Ectodermal cell (in vitro differentiated cells): Measurements from ENCODE around the gene ENO1.
"Not testable (repeated sequence)": the region's sequence is repeated elsewhere in the genome, so short reads cannot be mapped to it uniquely, and the experiment has no call there.

ENCODE experiments used
- H3K27ac ChIP-seq: 2 replicates; pipeline ENCODE4 v1.7.0; 2013; ENCODE audit warnings: mild to moderate bottlenecking, low read depth, low read length; ENCODE audit not compliant: insufficient read depth, poor library complexity, severe bottlenecking
- H3K27me3 ChIP-seq: 2 replicates; pipeline ENCODE4 v1.7.0; 2013; ENCODE audit warnings: mild to moderate bottlenecking, low read length; ENCODE audit not compliant: insufficient read depth, control insufficient read depth, poor library complexity, severe bottlenecking
- H3K36me3 ChIP-seq: one replicate; pipeline ENCODE4 v1.7.0; 2013; ENCODE audit warnings: low read length; ENCODE audit not compliant: control insufficient read depth, insufficient read depth
- H3K4me1 ChIP-seq: one replicate; pipeline ENCODE4 v1.7.0; 2013; ENCODE audit warnings: low read length; ENCODE audit not compliant: control insufficient read depth, insufficient read depth
- H3K4me3 ChIP-seq: 2 replicates; pipeline ENCODE4 v1.7.0; 2013; ENCODE audit warnings: low read depth, low read length, control low read depth; ENCODE audit not compliant: insufficient read depth
- H3K9me3 ChIP-seq: 2 replicates; pipeline ENCODE4 v1.7.0; 2013; ENCODE audit warnings: mild to moderate bottlenecking, low read length, moderate library complexity; ENCODE audit not compliant: control insufficient read depth
- WGBS, 2 experiments: methylation state at CpG; one replicate each; pipeline ENCODE4 v1.1.7; 2013; ENCODE audit warnings: missing lambda C conversion rate in 2 of 2; 5-methylcytosine and 5-hydroxymethylcytosine counted together

ENO1 gene

DNA sequence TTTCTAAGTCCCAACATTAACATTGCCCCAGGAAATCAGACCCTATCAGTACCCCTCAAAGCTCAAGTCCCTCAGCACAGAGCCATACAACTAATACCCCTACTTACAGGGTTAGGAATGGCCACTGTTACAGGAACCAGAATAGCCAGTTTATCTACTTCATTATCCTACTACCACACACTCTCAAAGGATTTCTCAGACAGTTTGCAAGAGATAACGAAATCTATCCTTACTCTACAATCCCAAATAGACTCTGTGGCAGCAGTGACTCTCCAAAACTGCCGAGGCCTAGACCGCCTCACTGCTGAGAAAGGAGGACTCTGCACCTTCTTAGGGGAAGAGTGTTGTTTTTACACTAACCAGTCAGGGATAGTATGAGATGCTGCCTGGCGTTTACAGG is 19.0 kb upstream of the ENO1 start:
- H3K36me3 ChIP-seq, H3K4me1 ChIP-seq, H3K27ac ChIP-seq, H3K27me3 ChIP-seq, H3K4me3 ChIP-seq, H3K9me3 ChIP-seq: not testable (repeated sequence)
- 92 to 96% methylated on average over 4 of the region's 4 CpGs for WGBS, 2 experiments

DNA sequence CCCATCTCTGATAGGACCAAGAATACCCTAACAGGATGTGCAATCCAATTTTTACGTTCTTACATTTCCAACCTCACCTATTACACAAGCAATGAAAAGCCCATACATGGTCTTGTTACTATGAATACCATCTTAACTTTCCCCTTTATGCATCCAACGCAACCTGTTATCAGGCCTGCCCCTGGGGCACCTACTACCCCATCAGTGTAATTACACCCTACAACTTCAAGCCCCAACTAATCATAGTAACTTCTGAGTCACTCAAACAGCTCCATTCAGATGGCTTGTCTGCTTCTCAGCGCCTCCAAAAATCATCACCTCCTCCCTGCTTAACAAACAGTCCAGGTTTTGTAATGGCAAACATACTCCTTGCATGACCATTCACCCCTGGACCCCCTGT is 18.3 kb upstream of the ENO1 start:
- not testable (repeated sequence) for H3K27me3 ChIP-seq, H3K9me3 ChIP-seq, H3K27ac ChIP-seq, H3K4me1 ChIP-seq, H3K36me3 ChIP-seq, H3K4me3 ChIP-seq
- 81 to 84% methylated on average over 3 of the region's 3 CpGs for WGBS, 2 experiments

DNA sequence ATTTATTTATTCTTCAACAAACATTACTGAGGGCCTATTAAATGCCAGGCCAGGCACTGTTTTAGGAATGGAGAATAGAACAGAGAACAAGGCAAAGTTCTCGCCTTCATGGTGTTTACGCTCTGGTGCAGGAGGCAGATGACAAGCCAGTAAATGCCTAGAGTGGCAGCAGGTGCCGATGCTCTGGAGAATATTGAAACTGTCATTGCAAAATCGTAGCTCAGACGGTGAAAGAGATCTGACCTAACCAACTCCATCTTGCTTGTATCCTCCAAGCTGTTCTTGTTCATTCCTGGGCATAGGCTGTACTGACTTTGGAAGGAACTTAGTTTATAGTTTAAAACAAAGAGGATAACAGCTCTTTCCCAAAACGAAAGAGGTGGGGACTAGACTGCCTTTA is 13.5 kb upstream of the ENO1 start:
- Histone ChIP-seq H3K36me3 (no peaks in the 10 kb centered on the region), H3K27me3 (no peaks in the 10 kb centered on the region), H3K4me1 (no peaks in the 10 kb centered on the region), H3K27ac (no peak overlapping the region), H3K4me3 (no peak overlapping the region), H3K9me3 (no peaks in the 10 kb centered on the region)
- WGBS, 2 experiments: 95 to 97% methylated on average over 6 of the region's 6 CpGs

DNA sequence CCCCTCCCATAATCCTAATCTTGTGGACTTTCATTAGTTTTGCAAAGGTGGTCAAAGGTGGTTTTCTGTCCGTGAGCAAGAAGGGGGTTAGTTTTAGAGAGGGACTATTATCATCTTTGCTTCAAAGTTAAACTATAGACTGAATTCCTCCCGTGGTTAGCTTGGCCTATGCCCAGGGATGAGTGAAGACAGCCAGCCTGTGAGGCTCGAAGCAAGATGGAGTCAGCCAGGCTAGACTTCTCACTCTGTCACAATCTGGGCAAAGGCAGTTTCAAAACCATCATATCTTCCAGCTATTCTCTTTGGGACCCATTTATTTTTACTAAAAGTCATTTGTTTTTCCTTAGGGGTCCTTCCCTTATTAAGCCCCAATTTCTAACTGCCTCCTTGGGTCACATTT is 12.9 kb upstream of the ENO1 start:
- H3K4me1 ChIP-seq: peaks cover 3% of the 10 kb centered on the region
- 87 to 96% methylated on average over 2 to 3 of the region's 3 CpGs for WGBS, 2 experiments

DNA sequence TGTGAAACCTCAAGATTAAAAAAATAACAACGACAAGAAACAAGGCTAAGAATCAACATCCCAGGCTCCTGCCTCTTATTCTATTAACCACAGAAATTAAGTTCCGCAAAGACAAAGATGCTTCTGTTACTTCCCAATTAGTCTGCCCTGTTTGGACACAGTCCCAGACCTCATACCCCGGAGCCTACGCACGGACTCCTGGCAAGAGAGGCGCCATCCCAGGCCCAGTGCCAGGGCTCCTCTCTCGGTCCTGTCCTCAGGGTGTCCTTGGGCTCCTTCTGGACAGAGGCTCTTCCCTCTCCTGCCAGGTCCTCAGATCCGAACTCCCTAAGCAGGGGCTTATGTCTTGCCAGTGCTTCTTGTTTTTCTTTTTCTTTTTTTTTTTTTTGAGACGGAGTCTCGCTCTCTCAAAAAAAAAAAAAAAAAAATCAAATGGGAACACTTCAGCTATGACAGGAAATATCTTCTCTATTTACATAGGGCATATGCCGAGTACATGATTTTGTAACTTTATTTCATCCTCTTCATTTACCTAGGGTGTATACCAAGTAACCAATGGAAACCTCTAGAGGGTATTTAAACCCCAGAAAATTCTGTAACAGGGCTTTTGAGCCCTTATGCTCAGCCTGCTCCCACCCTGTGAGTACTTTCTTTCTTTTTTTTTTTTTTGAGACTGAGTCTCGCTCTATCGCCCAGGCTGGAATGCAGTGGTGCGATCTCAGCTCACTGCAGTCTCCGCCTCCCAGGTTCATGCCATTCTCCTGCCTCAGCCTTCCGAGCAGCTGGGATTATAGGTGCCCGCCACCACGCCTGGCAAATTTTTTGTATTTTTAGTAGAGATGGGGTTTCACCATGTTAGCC is 11.7 kb upstream of the ENO1 start:
- Histone ChIP-seq H3K4me1 (peaks cover 12% of the 10 kb centered on the region), H3K9me3 (no peaks in the 10 kb centered on the region), H3K4me3 (no peak overlapping the region), H3K36me3 (no peaks in the 10 kb centered on the region), H3K27ac (no peak overlapping the region), H3K27me3 (no peaks in the 10 kb centered on the region)
- 84 to 87% methylated on average over 18 of the region's 18 CpGs for WGBS, 2 experiments

More for the DNA sequence above, 12.9 kb upstream of the ENO1 start:
- Histone ChIP-seq H3K27ac (no peak overlapping the region), H3K27me3 (no peaks in the 10 kb centered on the region), H3K9me3 (no peaks in the 10 kb centered on the region), H3K4me3 (no peak overlapping the region), H3K36me3 (no peaks in the 10 kb centered on the region)

DNA sequence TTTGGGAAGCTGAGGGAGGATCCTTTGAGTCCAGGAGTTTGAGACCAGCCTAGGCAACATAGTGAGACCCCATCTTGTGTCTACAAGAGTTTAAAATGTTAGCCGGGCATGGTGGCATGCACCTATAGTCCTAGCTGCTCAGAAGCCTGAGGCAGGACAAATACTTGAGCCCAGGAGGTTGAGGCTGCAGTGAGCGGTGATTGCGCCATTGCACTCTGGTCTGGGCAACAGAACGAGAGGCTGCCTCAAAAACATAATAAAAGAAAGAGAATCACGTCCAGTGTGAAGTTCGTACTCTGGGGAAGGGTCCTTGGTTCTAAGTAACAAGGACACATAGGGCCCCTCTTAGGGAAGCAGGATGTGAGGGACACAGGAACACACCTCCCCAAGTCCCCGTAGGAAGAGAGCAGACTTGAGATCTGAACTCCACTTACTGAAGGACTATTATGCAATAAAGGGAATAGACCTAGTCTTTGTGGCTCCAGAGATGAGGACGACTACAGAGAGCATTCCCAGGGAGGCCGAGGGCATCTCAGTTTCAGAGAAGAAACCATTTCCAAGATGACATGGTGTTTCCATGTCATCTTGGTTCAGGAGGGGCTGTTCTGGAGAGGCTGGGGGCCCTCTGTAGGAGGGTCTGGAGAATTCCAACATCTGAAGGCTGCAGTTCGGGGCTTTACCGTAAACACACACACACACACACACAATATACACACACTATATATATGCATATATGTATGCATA is 10.8 kb upstream of the ENO1 start:
- H3K36me3 ChIP-seq: no peaks in the 10 kb centered on the region
- H3K4me3 ChIP-seq: no peak overlapping the region
- H3K9me3 ChIP-seq: no peaks in the 10 kb centered on the region
- H3K4me1 ChIP-seq: peaks cover 12% of the 10 kb centered on the region
- H3K27ac ChIP-seq: no peak overlapping the region
- 93 to 94% methylated on average over 9 of the region's 11 CpGs for WGBS, 2 experiments
- no peaks in the 10 kb centered on the region for H3K27me3 ChIP-seq

DNA sequence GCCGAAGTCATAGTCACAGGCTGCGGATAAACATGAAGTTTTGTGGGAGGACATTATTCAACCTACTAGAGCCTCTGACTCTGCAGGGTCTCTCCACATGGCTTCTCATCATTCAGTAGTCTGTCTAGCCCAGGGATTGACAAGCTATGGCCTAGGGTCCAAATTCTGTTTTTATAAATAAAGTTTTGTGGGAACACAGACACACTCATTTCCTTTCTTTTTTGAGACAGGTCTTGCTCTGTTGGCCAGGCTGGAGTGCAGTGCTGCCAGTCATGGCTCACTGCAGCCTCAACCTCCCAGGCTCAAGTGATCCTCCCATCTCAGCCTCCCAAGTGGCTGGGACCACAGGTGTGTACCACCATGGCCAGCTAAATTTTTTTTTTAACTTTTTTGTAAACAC is 8.1 kb upstream of the ENO1 start:
- Histone ChIP-seq H3K27me3 (no peaks in the 10 kb centered on the region), H3K36me3 (no peaks in the 10 kb centered on the region), H3K4me1 (peaks cover 15% of the 10 kb centered on the region), H3K27ac (no peak overlapping the region), H3K4me3 (no peak overlapping the region), H3K9me3 (no peaks in the 10 kb centered on the region)
- WGBS, 2 experiments: 94 to 100% methylated on average over 2 of the region's 2 CpGs

DNA sequence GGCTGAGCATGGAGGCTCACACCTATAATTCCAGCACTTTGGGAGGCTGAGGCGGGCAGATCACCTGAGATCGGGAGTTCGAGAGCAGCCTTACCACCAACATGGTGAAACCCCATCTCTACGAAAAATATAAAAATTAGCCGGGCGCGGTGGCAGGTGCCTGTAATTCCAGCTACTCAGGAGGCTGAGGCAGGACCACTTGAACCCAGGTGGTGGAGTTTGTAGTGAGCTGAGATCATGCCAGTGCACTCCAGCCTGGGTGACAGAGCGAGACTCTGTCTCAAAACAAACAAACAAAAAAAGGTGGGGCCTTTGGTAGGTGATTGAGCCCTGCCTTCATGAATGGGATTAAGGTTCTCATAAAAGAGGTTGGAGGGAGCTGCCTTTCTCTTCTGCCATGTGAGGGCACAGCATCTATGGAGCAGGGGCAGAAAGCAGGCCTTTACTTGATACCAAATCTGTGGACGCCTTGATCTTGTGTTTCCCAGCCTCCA is 7.6 kb upstream of the ENO1 start:
- H3K27ac ChIP-seq, H3K9me3 ChIP-seq, H3K4me3 ChIP-seq, H3K27me3 ChIP-seq, H3K36me3 ChIP-seq: not testable (repeated sequence)
- 93 to 95% methylated on average over 9 of the region's 9 CpGs for WGBS, 2 experiments
- H3K4me1 ChIP-seq: peaks cover 15% of the 10 kb centered on the region

DNA sequence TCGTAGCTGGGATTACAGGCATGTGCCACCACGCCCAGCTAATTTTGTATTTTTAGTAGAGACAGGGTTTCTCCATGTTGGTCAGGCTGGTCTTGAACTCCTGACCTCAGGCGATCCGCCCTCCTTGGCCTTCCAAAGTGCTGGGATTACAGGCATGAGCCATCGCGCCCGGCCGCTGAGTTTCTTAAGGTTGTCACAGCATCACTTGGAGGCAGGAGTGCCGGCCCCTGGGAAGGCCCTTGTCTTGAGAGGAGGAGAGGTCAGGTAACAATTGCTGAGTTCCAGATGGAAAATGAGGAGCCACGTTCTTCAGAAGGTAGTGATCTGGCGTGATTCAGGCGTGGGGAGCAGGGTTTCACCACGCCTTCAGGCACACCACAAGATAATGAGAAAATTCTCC is 5.6 kb upstream of the ENO1 start:
- not testable (repeated sequence) for H3K27ac ChIP-seq, H3K27me3 ChIP-seq, H3K4me3 ChIP-seq, H3K36me3 ChIP-seq, H3K9me3 ChIP-seq
- WGBS, 2 experiments: 80 to 83% methylated on average over 13 of the region's 13 CpGs
- peaks cover 31% of the 10 kb centered on the region for H3K4me1 ChIP-seq

DNA sequence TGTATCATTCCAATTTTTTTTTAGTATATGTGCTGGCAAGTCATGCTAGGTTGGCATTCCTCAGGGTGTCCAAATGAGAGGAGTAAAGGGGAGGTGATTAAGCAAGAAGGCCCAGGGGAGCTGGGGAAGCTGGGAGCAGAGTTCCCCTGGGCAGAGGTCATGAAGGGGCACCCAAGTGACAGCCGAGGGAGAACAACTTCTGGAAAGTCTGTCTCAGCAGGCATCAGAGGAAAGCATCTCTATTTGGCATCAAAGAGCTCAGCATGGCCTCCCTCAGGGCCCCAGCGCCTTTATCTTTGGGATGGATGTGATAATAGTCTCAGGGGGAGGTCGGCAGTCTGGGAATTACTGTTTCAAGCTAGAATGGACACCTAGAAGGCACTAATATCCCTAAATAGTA is 5.0 kb upstream of the ENO1 start:
- peaks cover 32% of the 10 kb centered on the region for H3K4me1 ChIP-seq
- H3K9me3 ChIP-seq: no peaks in the 10 kb centered on the region
- H3K36me3 ChIP-seq: no peaks in the 10 kb centered on the region
- no peak overlapping the region for H3K27ac ChIP-seq
- no peaks in the 10 kb centered on the region for H3K27me3 ChIP-seq
- 3 to 14% methylated on average over 3 of the region's 3 CpGs for WGBS, 2 experiments
- no peak overlapping the region for H3K4me3 ChIP-seq
